HEK293 (cell line): ENCODE data around the gene N4BP2L1.

Source experiments
- GLI4 ChIP-seq: fragments of 450-650 bp; formaldehyde crosslinking; IDR thresholded peaks from 2 replicates; pipeline ENCODE4 v1.5.1; 2016; ENCODE audit warnings: missing biosample characterization, missing genetic modification characterization
- MZF1 ChIP-seq: fragments of 450-650 bp; formaldehyde crosslinking; IDR thresholded peaks from 2 replicates; pipeline ENCODE4 v1.5.1; 2017; ENCODE audit warnings: missing biosample characterization, missing genetic modification characterization, borderline replicate concordance
- SCRT1 ChIP-seq: fragments of 450-650 bp; formaldehyde crosslinking; IDR thresholded peaks from 2 replicates; pipeline ENCODE4 v1.5.1; 2016; ENCODE audit warnings: missing biosample characterization, missing genetic modification characterization, borderline replicate concordance
- SCRT2 ChIP-seq: fragments of 450-650 bp; formaldehyde crosslinking; IDR thresholded peaks from 2 replicates; pipeline ENCODE4 v1.5.1; 2016; ENCODE audit warnings: missing biosample characterization, missing genetic modification characterization
- ZBTB7A ChIP-seq: fragments of 450-650 bp; formaldehyde crosslinking; IDR thresholded peaks from 2 replicates; pipeline ENCODE4 v1.5.1; 2016; ENCODE audit warnings: low read depth, missing biosample characterization, missing genetic modification characterization
- ZBTB8A ChIP-seq: fragments of 450-650 bp; formaldehyde crosslinking; IDR thresholded peaks from 2 replicates; pipeline ENCODE4 v1.5.1; 2016; ENCODE audit warnings: missing biosample characterization, missing genetic modification characterization
- ZEB2 ChIP-seq: fragments of 450-650 bp; formaldehyde crosslinking; IDR thresholded peaks from 2 replicates; pipeline ENCODE4 v1.5.1; 2016; ENCODE audit warnings: missing biosample characterization, missing genetic modification characterization
- ZFHX2 ChIP-seq: fragments of 450-650 bp; formaldehyde crosslinking; conservative IDR thresholded peaks from 2 replicates; pipeline ENCODE4 v1.5.1; 2016; ENCODE audit warnings: missing biosample characterization, missing genetic modification characterization
- ZFP69B ChIP-seq: fragments of 450-650 bp; formaldehyde crosslinking; IDR thresholded peaks from 2 replicates; pipeline ENCODE4 v1.5.1; 2016; ENCODE audit warnings: missing biosample characterization, missing genetic modification characterization
- ZNF214 ChIP-seq: fragments of 450-650 bp; formaldehyde crosslinking; IDR thresholded peaks from 2 replicates; pipeline ENCODE4 v1.5.1; 2017; ENCODE audit warnings: missing biosample characterization, mild to moderate bottlenecking, missing genetic modification characterization, borderline replicate concordance
- ZNF221 ChIP-seq: fragments of 450-650 bp; formaldehyde crosslinking; IDR thresholded peaks from 2 replicates; pipeline ENCODE4 v1.5.1; 2017; ENCODE audit warnings: missing biosample characterization, missing genetic modification characterization, borderline replicate concordance
- ZNF23 ChIP-seq: fragments of 450-650 bp; formaldehyde crosslinking; IDR thresholded peaks from 2 replicates; pipeline ENCODE4 v1.5.1; 2016; ENCODE audit warnings: missing biosample characterization, missing genetic modification characterization, borderline replicate concordance
- ZNF366 ChIP-seq: fragments of 450-650 bp; formaldehyde crosslinking; conservative IDR thresholded peaks from 2 replicates; pipeline ENCODE4 v1.5.1; 2016; ENCODE audit warnings: missing biosample characterization, missing genetic modification characterization
- ZNF391 ChIP-seq: fragments of 450-650 bp; formaldehyde crosslinking; IDR thresholded peaks from 2 replicates; pipeline ENCODE4 v1.5.1; 2016; ENCODE audit warnings: low read depth, missing biosample characterization, missing genetic modification characterization, borderline replicate concordance
- ZNF529 ChIP-seq: fragments of 450-650 bp; formaldehyde crosslinking; IDR thresholded peaks from 2 replicates; pipeline ENCODE4 v1.5.1; 2017; ENCODE audit warnings: missing genetic modification characterization, missing biosample characterization; ENCODE audit not compliant: insufficient replicate concordance
- ZNF555 ChIP-seq: fragments of 450-650 bp; formaldehyde crosslinking; conservative IDR thresholded peaks from 2 replicates; pipeline ENCODE4 v1.5.1; 2017; ENCODE audit warnings: missing biosample characterization, mild to moderate bottlenecking, missing genetic modification characterization, inconsistent platforms
- ZNF585B ChIP-seq: fragments of 450-650 bp; formaldehyde crosslinking; IDR thresholded peaks from 2 replicates; pipeline ENCODE4 v1.5.1; 2016; ENCODE audit warnings: missing biosample characterization, missing genetic modification characterization
- ZNF768 ChIP-seq: fragments of 450-650 bp; formaldehyde crosslinking; IDR thresholded peaks from 2 replicates; pipeline ENCODE4 v1.5.1; 2018; ENCODE audit warnings: missing biosample characterization, mild to moderate bottlenecking, missing genetic modification characterization
- ZNF843 ChIP-seq: fragments of 450-650 bp; formaldehyde crosslinking; IDR thresholded peaks from 2 replicates; pipeline ENCODE4 v1.5.1; 2016; ENCODE audit warnings: missing biosample characterization, missing genetic modification characterization
- TF ChIP-seq, protein P1 (sequence below): fragments of 450-650 bp; formaldehyde crosslinking; IDR thresholded peaks from 2 replicates; pipeline ENCODE4 v1.5.1; 2017; ENCODE audit warnings: missing biosample characterization, missing genetic modification characterization
- TF ChIP-seq, protein P2 (sequence below): fragments of 450-650 bp; formaldehyde crosslinking; IDR thresholded peaks from 2 replicates; pipeline ENCODE4 v1.5.1; 2016; ENCODE audit warnings: missing biosample characterization, missing genetic modification characterization, borderline replicate concordance
- TF ChIP-seq, protein P3 (sequence below): fragments of 450-650 bp; formaldehyde crosslinking; optimal IDR thresholded peaks from 2 replicates; pipeline ENCODE3; 2016; ENCODE audit warnings: missing biosample characterization, mild to moderate bottlenecking, missing genetic modification characterization
- TF ChIP-seq, protein P4 (sequence below): fragments of 450-650 bp; formaldehyde crosslinking; IDR thresholded peaks from 2 replicates; pipeline ENCODE4 v1.5.1; 2016; ENCODE audit warnings: missing biosample characterization, missing genetic modification characterization
- TF ChIP-seq, protein P5 (sequence below): fragments of 450-650 bp; formaldehyde crosslinking; IDR thresholded peaks from 2 replicates; pipeline ENCODE4 v1.5.1; 2016; ENCODE audit warnings: missing biosample characterization, missing genetic modification characterization
- TF ChIP-seq, protein P6 (sequence below): fragments of 450-650 bp; formaldehyde crosslinking; IDR thresholded peaks from 2 replicates; pipeline ENCODE4 v1.5.1; 2016; ENCODE audit warnings: missing biosample characterization, missing genetic modification characterization
- TF ChIP-seq, protein P7 (sequence below): fragments of 450-650 bp; formaldehyde crosslinking; IDR thresholded peaks from 2 replicates; pipeline ENCODE4 v1.5.1; 2016; ENCODE audit warnings: missing biosample characterization, missing genetic modification characterization
- TF ChIP-seq, protein P8 (sequence below): fragments of 450-650 bp; formaldehyde crosslinking; IDR thresholded peaks from 2 replicates; pipeline ENCODE4 v1.5.1; 2016; ENCODE audit warnings: missing biosample characterization, missing genetic modification characterization

The N4BP2L1 gene

DNA sequence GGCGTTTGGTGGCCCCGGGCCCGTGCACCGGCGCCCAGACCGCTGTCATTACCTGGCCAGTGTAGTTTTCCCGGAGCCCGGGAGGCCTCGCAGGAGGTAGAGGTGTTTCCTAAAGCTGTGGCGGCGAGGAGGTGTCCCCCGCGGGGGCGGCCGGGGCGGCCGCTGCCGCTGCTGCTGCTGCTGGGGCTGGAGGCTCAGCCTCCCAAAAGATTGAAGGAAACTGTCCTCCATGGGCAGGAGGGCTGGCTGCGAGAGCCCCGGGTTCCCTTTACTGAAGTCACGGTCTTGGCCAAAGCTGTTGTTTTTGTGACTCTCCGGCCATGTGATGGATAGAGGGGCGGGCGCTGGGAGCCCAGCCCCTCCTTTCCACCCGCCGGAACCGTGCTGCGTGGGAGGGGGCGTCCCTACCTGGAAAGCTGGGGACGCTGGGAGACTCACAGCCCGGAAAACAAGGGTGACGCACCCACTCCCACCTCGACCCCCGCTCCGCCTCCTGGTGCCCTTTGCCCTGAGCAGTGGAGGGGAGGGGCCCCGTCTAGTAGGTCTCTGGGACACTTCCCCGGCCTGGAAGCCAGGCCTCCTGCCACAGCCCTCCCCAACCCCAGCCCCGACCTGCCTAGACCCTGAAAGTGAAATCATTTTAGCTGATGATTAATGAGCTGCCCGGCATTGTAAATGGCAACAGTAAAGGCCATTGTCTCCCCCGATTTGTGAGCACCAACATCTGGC, at the start of gene N4BP2L1 (continued):
- TF ChIP-seq ZNF843 (tag by site-specific recombination) (no peak), ZNF391 (no peak), ZNF585B (no peak), ZEB2 (tag by site-specific recombination) (0 out of 2 replicates have a peak, but pooled peaks have one; percentile 49), ZNF529 (tag by site-specific recombination) (no peak), ZNF23 (no peak), ZFHX2 (tag by site-specific recombination) (peak; percentile 95), MZF1 (tag by site-specific recombination) (no peak), ZFP69B (no peak), ZNF214 (no peak), ZNF366 (0 out of 2 replicates have a peak, but pooled peaks have one; percentile 16), ZNF221 (no peak), SCRT2 (no peak), GLI4 (no peak), ZNF768 (no peak), ZBTB8A (tag by site-specific recombination) (peak; percentile 33), SCRT1 (tag by site-specific recombination) (no peak), ZBTB7A (tag by site-specific recombination) (no peak), ZNF555 (tag by site-specific recombination) (no peak)
- TF ChIP-seq, protein P1, sequence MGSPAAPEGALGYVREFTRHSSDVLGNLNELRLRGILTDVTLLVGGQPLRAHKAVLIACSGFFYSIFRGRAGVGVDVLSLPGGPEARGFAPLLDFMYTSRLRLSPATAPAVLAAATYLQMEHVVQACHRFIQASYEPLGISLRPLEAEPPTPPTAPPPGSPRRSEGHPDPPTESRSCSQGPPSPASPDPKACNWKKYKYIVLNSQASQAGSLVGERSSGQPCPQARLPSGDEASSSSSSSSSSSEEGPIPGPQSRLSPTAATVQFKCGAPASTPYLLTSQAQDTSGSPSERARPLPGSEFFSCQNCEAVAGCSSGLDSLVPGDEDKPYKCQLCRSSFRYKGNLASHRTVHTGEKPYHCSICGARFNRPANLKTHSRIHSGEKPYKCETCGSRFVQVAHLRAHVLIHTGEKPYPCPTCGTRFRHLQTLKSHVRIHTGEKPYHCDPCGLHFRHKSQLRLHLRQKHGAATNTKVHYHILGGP (tag by site-specific recombination), result no peak
- TF ChIP-seq, protein P2, sequence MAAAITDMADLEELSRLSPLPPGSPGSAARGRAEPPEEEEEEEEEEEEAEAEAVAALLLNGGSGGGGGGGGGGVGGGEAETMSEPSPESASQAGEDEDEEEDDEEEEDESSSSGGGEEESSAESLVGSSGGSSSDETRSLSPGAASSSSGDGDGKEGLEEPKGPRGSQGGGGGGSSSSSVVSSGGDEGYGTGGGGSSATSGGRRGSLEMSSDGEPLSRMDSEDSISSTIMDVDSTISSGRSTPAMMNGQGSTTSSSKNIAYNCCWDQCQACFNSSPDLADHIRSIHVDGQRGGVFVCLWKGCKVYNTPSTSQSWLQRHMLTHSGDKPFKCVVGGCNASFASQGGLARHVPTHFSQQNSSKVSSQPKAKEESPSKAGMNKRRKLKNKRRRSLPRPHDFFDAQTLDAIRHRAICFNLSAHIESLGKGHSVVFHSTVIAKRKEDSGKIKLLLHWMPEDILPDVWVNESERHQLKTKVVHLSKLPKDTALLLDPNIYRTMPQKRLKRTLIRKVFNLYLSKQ (tag by site-specific recombination), result no peak
- TF ChIP-seq, protein P3, sequence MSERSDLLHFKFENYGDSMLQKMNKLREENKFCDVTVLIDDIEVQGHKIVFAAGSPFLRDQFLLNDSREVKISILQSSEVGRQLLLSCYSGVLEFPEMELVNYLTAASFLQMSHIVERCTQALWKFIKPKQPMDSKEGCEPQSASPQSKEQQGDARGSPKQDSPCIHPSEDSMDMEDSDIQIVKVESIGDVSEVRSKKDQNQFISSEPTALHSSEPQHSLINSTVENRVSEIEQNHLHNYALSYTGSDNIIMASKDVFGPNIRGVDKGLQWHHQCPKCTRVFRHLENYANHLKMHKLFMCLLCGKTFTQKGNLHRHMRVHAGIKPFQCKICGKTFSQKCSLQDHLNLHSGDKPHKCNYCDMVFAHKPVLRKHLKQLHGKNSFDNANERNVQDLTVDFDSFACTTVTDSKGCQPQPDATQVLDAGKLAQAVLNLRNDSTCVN (tag by site-specific recombination), result peak; percentile 37
- TF ChIP-seq, protein P4, sequence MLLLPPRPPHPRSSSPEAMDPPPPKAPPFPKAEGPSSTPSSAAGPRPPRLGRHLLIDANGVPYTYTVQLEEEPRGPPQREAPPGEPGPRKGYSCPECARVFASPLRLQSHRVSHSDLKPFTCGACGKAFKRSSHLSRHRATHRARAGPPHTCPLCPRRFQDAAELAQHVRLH (tag by site-specific recombination), result no peak
- TF ChIP-seq, protein P5, sequence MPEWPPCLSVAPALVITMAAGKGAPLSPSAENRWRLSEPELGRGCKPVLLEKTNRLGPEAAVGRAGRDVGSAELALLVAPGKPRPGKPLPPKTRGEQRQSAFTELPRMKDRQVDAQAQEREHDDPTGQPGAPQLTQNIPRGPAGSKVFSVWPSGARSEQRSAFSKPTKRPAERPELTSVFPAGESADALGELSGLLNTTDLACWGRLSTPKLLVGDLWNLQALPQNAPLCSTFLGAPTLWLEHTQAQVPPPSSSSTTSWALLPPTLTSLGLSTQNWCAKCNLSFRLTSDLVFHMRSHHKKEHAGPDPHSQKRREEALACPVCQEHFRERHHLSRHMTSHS (tag by site-specific recombination), result no peak
- TF ChIP-seq, protein P6, sequence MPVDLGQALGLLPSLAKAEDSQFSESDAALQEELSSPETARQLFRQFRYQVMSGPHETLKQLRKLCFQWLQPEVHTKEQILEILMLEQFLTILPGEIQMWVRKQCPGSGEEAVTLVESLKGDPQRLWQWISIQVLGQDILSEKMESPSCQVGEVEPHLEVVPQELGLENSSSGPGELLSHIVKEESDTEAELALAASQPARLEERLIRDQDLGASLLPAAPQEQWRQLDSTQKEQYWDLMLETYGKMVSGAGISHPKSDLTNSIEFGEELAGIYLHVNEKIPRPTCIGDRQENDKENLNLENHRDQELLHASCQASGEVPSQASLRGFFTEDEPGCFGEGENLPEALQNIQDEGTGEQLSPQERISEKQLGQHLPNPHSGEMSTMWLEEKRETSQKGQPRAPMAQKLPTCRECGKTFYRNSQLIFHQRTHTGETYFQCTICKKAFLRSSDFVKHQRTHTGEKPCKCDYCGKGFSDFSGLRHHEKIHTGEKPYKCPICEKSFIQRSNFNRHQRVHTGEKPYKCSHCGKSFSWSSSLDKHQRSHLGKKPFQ (tag by site-specific recombination), result no peak
- TF ChIP-seq, protein P7, sequence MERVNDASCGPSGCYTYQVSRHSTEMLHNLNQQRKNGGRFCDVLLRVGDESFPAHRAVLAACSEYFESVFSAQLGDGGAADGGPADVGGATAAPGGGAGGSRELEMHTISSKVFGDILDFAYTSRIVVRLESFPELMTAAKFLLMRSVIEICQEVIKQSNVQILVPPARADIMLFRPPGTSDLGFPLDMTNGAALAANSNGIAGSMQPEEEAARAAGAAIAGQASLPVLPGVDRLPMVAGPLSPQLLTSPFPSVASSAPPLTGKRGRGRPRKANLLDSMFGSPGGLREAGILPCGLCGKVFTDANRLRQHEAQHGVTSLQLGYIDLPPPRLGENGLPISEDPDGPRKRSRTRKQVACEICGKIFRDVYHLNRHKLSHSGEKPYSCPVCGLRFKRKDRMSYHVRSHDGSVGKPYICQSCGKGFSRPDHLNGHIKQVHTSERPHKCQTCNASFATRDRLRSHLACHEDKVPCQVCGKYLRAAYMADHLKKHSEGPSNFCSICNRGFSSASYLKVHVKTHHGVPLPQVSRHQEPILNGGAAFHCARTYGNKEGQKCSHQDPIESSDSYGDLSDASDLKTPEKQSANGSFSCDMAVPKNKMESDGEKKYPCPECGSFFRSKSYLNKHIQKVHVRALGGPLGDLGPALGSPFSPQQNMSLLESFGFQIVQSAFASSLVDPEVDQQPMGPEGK, result peak; percentile 88
- TF ChIP-seq, protein P8, sequence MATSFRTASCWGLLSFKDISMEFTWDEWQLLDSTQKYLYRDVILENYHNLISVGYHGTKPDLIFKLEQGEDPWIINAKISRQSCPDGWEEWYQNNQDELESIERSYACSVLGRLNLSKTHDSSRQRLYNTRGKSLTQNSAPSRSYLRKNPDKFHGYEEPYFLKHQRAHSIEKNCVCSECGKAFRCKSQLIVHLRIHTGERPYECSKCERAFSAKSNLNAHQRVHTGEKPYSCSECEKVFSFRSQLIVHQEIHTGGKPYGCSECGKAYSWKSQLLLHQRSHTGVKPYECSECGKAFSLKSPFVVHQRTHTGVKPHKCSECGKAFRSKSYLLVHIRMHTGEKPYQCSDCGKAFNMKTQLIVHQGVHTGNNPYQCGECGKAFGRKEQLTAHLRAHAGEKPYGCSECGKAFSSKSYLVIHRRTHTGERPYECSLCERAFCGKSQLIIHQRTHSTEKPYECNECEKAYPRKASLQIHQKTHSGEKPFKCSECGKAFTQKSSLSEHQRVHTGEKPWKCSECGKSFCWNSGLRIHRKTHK (tag by site-specific recombination), result no peak
